Suprapubic skin (tissue), 3 donors: ENCODE results near the gene HAPLN3.

Source experiments
- CTCF ChIP-seq, 2 donors: fragments of 200-600 bp in 1 of 2; fragments of 450-650 bp in 1 of 2; sonication (generic) in 1 of 2; IDR thresholded peaks; one replicate each; pipeline ENCODE4 v1.5.1; 2016 to 2019; ENCODE audit warnings: antibody characterized with exemption in 2 of 2, mild to moderate bottlenecking in 1 of 2, moderate library complexity in 1 of 2
- POLR2AphosphoS5 ChIP-seq, 3 donors: sonication (generic); formaldehyde crosslinking; IDR thresholded peaks; one replicate each; pipeline ENCODE4 v1.6.1; 2017; ENCODE audit warnings: antibody characterized with exemption in 3 of 3

GRCh38 chr15:88845616-88846015 lies 49.7 kb downstream of the HAPLN3 start:
- TF ChIP-seq CTCF (IDR thresholded peaks at IDR 0.05) (no peak), POLR2AphosphoS5 (IDR thresholded peaks at IDR 0.05) (no peak)
